MCF 10A (cell line): ENCODE results near the gene ZNF484. TPM values are rescaled to one million over a fixed set of nuclear protein-coding genes. Genes with fewer than 3 reads are reported as not detected.
"Not testable (repeated sequence)": the region's sequence is repeated elsewhere in the genome, so short reads cannot be mapped to it uniquely, and the experiment has no call there.

Source experiments
- BruUV-seq: library from RNA; stranded (reverse); fragments of 400-500 nt; replicated peaks from 2 replicates; lab custom pipeline; 2021; lab: Mats Ljungman, UMichigan
- CTCF ChIA-PET: fragments of 300-600 bp; sonication (Branson Sonifier 250); formaldehyde crosslinking; extraction: SDS; loops from one replicate; lab custom pipeline; 2021; ENCODE audit warnings: antibody characterized with exemption, inconsistent platforms; lab: Yijun Ruan, JAX
- POLR2A ChIA-PET: fragments of 300-600, 350-650 bp; sonication (Branson Sonifier 250); formaldehyde crosslinking; extraction: SDS; loops from one replicate; lab custom pipeline; 2020; ENCODE audit warnings: antibody characterized with exemption, inconsistent platforms; lab: Yijun Ruan, JAX
- DNase-seq: peaks from one replicate; pipeline ENCODE4 v3.0.0-alpha.2; 2018; ENCODE audit not compliant: unreplicated experiment
- H3K27ac Mint-ChIP-seq: one replicate; pipeline ENCODE4 v1.8.0; 2022; ENCODE audit warnings: mild to moderate bottlenecking, low read depth, mixed read lengths; ENCODE audit not compliant: unreplicated experiment
- H3K27me3 Mint-ChIP-seq: one replicate; pipeline ENCODE4 v1.8.0; 2022; ENCODE audit warnings: mixed read lengths; ENCODE audit not compliant: insufficient read depth, unreplicated experiment
- H3K36me3 Mint-ChIP-seq: one replicate; pipeline ENCODE4 v1.8.0; 2022; ENCODE audit warnings: mild to moderate bottlenecking, moderate library complexity, mixed read lengths; ENCODE audit not compliant: insufficient read depth, unreplicated experiment
- H3K4me1 Mint-ChIP-seq: one replicate; pipeline ENCODE4 v1.8.0; 2022; ENCODE audit warnings: mixed read lengths; ENCODE audit not compliant: insufficient read depth, unreplicated experiment
- H3K4me3 Mint-ChIP-seq: one replicate; pipeline ENCODE4 v1.8.0; 2022; ENCODE audit warnings: mild to moderate bottlenecking, moderate library complexity, mixed read lengths; ENCODE audit not compliant: unreplicated experiment
- H3K9me3 Mint-ChIP-seq: one replicate; pipeline ENCODE4 v1.8.0; 2022; ENCODE audit warnings: mixed read lengths; ENCODE audit not compliant: unreplicated experiment
- CTCF ChIP-seq: fragments of 200-600 bp; IDR thresholded peaks from one replicate; pipeline ENCODE4 v1.8.0; 2022; ENCODE audit warnings: antibody characterized with exemption, mild to moderate bottlenecking; ENCODE audit not compliant: unreplicated experiment
- intact Hi-C: fragments of 100-400 bp; cut with micrococcal nuclease; formaldehyde crosslinking; loops from 2 replicates; pipeline ENCODE4 v1.14.1; 2022
- total RNA-seq: library from RNA; stranded (reverse); gene quantifications from 2 replicates; pipeline ENCODE4 v1.2.3, GENCODE V29; 2022

The ZNF484 gene
- total RNA-seq, 1 experiment from 2014 or later: 7.1 TPM

DNA sequence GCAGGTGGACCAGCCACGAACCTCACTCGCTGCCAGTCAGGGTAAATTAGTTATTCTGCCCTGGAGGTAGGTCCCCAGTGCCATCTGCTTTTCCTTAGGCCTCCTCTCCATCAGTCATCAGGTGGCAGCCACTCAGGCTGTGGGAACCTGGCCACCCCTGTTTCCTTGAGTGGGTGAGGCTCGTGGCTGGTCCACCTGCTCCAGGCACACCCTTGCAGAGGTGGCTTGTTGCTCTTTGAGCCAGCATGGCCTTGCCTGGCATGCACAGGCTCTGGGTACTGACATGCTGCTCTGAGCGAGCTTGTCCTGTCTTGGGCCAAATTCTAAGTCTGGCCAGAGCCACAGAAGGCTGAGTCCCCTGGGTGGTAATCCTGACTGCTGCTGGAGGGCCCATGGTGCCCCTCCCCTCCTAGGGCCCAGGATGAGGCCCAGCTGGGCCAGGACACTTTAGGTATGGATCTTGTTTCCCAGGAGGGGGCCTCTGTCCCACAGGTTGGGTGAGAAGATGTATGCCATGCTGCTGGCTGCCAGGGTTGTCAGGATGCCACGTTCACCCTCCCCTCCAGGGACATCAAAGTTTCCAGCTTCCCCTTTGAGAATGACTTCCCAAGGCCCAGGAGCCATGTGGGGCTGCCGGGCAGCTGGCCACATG lies 17.0 kb upstream of the ZNF484 start:
- Mint-ChIP-seq H3K4me3 (no peak overlapping the region), H3K27ac (no peak overlapping the region), H3K27me3 (peaks cover 22% of the 10 kb centered on the region), H3K9me3 (no peaks in the 10 kb centered on the region), H3K36me3 (peaks cover 6% of the 10 kb centered on the region), H3K4me1 (no peaks in the 10 kb centered on the region)
- TF ChIP-seq CTCF: no peak
- DNase-seq: no peak
- ChIA-PET POLR2A (no interaction called here), CTCF (no interaction called here)
- BruUV-seq: no TSS peak
- intact Hi-C loops: no loop called here

- H3K27me3 Mint-ChIP-seq: peaks cover 30% of the 10 kb centered on the region
- H3K4me1 Mint-ChIP-seq, CTCF ChIA-PET, H3K9me3 Mint-ChIP-seq, H3K4me3 Mint-ChIP-seq, H3K36me3 Mint-ChIP-seq, DNase-seq, H3K27ac Mint-ChIP-seq, BruUV-seq, intact Hi-C loops: not testable (repeated sequence)
- POLR2A ChIA-PET: interaction anchor here (0.5 kb wide), 1 partner anchor 469 kb away, joined by 5 read pairs; no protein-coding TSS in a partner anchor
Measured at GRCh38 chr9:92893916-92894610, 16.2 kb upstream of the ZNF484 start.

DNA sequence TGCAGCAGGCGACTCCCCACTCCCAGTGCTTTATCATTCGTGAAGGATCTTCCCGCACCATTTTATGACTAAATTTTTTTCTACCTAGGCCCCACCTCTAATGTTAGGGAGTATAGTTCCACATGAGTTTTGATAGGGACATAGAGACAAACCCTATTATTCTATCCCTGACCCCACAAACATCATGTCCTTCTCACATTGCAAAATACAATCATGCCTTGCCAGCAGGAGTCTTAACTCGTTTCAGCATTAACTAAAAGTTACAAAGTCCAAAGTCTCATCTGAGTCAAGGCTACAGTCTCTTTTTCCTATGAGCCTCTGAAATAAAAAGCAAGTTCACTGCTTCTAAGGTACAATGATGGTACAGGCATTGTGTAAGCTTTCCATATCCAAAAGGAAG lies 14.4 kb upstream of the ZNF484 start:
- H3K27ac Mint-ChIP-seq, H3K36me3 Mint-ChIP-seq, H3K4me1 Mint-ChIP-seq, POLR2A ChIA-PET, DNase-seq, H3K4me3 Mint-ChIP-seq, CTCF ChIA-PET, intact Hi-C loops, BruUV-seq, H3K9me3 Mint-ChIP-seq: not testable (repeated sequence)
- H3K27me3 Mint-ChIP-seq: peaks cover 45% of the 10 kb centered on the region

- Mint-ChIP-seq H3K27ac (no peak overlapping the region), H3K27me3 (peaks cover 45% of the 10 kb centered on the region), H3K36me3 (no peaks in the 10 kb centered on the region), H3K9me3 (no peaks in the 10 kb centered on the region), H3K4me1 (no peaks in the 10 kb centered on the region), H3K4me3 (no peak overlapping the region)
- intact Hi-C loops: no loop called here
- CTCF ChIA-PET: no interaction called here
- no peak for TF ChIP-seq CTCF
- POLR2A ChIA-PET: no interaction called here
- DNase-seq: no peak
- BruUV-seq: no TSS peak
Measured at GRCh38 chr9:92890761-92891160, 12.9 kb upstream of the ZNF484 start.

DNA sequence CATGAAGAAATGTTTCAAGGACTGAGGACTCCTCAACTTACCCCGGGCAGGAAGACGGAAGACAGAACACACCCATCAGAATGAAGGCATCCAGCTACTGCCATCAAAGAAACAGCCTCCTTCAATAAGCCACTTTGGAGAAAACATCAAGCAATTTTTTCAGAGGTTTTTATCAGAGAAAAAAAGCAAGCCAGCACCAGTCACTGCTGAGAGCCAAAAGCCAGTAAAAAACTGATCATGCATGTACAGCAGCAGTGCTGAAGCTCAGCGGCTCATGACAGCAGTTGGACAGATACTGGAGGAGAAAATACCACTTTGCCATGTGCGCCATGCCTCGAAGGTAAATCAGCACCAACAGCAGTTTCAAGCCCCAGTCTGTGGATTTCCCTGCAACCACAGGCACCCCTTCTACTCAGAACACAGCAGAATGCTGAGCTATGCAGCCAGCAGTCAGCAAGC lies 10.1 kb upstream of the ZNF484 start:
- CTCF ChIA-PET: interaction anchor here (1.2 kb wide), 1 partner anchor 69 kb away, joined by 5 read pairs; no protein-coding TSS in a partner anchor
- Mint-ChIP-seq H3K27ac (no peak overlapping the region), H3K4me3 (no peak overlapping the region), H3K36me3 (no peaks in the 10 kb centered on the region), H3K4me1 (no peaks in the 10 kb centered on the region), H3K27me3 (peaks cover 45% of the 10 kb centered on the region), H3K9me3 (no peaks in the 10 kb centered on the region)
- POLR2A ChIA-PET: no interaction called here
- no peak for TF ChIP-seq CTCF
- intact Hi-C loops: no loop called here
- DNase-seq: no peak
- no TSS peak for BruUV-seq

GRCh38 chr9:92886846-92887610 lies 9.2 kb upstream of the ZNF484 start:
- H3K4me3 Mint-ChIP-seq, intact Hi-C loops, H3K9me3 Mint-ChIP-seq, H3K4me1 Mint-ChIP-seq, H3K36me3 Mint-ChIP-seq, POLR2A ChIA-PET, H3K27ac Mint-ChIP-seq, BruUV-seq: not testable (repeated sequence)
- CTCF ChIA-PET: interaction anchor here (1.2 kb wide), 1 partner anchor 70 kb away, joined by 5 read pairs; no protein-coding TSS in a partner anchor
- peak; percentile 42 for DNase-seq
- H3K27me3 Mint-ChIP-seq: peaks cover 39% of the 10 kb centered on the region
